ENCODE results near the gene ANXA11.

- TF ChIP-seq EZH2 (IDR thresholded peaks at IDR 0.05) = no peak
- no peak for TF ChIP-seq POLR2AphosphoS5 (IDR thresholded peaks at IDR 0.05; ENCODE audit: borderline replicate concordance, low read depth, low read length)
- TF ChIP-seq FOXP2 (optimal IDR thresholded peaks at IDR 0.05; ENCODE audit: control extremely low read depth, extremely low read length, insufficient read depth) = no peak
Measured at GRCh38 chr10:80122110-80122710, 83.1 kb downstream of the ANXA11 start.

All from SK-N-MC (cell line).